Breast epithelium (tissue), 3 donors: ENCODE data around the gene UBE2N.

ENCODE experiments used
- POLR2A ChIP-seq: fragments of 450-650 bp; IDR thresholded peaks from one replicate; pipeline ENCODE4 v1.6.1; 2016; ENCODE audit warnings: antibody characterized with exemption, mild to moderate bottlenecking, moderate library complexity
- TF ChIP-seq, protein P1 (sequence below), 3 donors: fragments of 450-650 bp; IDR thresholded peaks; one replicate each; pipeline ENCODE4 v1.5.1; 2016 to 2017; ENCODE audit warnings: antibody characterized with exemption in 3 of 3, mild to moderate bottlenecking in 3 of 3, moderate library complexity in 3 of 3

DNA sequence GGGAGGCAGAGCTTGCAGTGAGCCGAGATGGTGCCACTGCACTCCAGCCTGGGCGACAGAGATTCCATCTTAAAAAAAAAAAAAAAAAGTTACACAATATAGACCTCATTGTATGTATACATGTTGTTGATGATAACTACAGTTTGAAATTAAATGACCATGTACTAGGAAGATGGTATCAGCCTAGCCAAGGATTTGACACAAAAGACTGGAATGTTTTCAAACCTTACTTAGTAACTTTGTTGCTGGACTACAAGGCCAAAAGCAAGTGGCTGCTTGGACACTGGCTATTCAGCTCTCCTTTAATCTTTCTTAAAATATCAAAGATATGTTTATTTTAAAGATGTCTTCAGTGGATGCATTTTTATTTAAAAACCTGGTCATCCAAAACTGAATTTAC lies 82.9 kb downstream of the UBE2N start:
- TF ChIP-seq, protein P1, sequence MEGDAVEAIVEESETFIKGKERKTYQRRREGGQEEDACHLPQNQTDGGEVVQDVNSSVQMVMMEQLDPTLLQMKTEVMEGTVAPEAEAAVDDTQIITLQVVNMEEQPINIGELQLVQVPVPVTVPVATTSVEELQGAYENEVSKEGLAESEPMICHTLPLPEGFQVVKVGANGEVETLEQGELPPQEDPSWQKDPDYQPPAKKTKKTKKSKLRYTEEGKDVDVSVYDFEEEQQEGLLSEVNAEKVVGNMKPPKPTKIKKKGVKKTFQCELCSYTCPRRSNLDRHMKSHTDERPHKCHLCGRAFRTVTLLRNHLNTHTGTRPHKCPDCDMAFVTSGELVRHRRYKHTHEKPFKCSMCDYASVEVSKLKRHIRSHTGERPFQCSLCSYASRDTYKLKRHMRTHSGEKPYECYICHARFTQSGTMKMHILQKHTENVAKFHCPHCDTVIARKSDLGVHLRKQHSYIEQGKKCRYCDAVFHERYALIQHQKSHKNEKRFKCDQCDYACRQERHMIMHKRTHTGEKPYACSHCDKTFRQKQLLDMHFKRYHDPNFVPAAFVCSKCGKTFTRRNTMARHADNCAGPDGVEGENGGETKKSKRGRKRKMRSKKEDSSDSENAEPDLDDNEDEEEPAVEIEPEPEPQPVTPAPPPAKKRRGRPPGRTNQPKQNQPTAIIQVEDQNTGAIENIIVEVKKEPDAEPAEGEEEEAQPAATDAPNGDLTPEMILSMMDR (IDR thresholded peaks at IDR 0.05): no peak
- TF ChIP-seq POLR2A: no peak
